Islet precursor cell (in vitro differentiated cells): Measurements from ENCODE around the gene NEU4.

Experiments
- DNase-seq: peaks from one replicate; pipeline ENCODE4 v3.0.0-alpha.2; 2018

The NEU4 gene

DNA sequence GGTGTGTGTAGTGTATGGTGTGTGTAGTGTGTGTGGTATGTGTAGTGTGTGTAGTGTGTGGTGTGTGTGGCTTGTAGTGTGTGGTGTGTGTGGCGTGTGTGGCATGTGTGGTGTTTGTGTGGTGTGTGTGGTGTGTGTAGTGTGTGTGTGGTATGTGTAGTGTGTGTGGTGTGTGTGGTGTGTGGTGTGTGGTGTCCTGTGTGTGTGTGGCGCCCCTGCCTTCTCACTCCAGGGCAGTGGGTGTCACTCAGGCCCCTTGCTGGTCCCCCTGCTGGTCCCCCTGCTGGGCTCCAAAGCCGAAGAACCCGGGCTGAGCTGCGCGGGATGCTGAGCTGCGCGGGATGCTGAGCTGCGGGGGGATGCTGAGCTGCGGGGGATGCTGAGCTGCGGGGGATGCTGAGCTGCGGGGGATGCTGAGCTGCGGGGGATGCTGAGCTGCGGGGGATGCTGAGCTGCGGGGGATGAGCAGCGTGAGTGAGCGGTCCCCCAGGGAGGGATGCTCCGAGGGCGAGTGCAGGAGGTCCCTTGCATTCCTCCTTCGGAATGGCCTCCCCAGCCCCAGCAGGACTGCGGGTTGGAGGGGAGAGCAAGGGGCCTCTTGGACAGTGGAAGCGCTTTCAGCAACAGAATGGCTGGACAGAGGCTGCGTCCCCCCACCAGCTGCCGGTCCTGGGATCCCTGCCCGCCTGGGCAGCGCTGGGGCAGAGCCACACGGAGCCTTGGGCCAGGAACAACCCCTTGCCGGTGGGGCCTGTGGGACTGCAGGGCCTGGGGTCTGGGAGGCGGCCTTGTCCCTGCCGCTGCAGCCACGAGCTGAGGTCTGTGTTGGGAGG is 57.2 kb downstream of the NEU4 start:
- no peak for DNase-seq
